Body of pancreas (tissue), 4 donors: ENCODE measurements around the gene WT1. TPM values are rescaled to one million over a fixed set of nuclear protein-coding genes. Genes with fewer than 3 reads are reported as not detected.

Experiments
- ATAC-seq: fragments of 150-250 bp; one replicate; pipeline ENCODE4 v1.9.1; 2016
- DNase-seq, 4 donors: peaks; one replicate each; pipeline ENCODE4 v3.0.0-alpha.2; 2019
- H3K27ac ChIP-seq, 4 donors: fragments of 200-600 bp; sonication (generic); 1 replicate in 3 of 4; 2 replicates in 1 of 4; pipeline versions ENCODE4 v1.5.1 to v1.6.1; 2016 to 2019; ENCODE audit warnings: mild to moderate bottlenecking in 1 of 4, mixed read lengths in 1 of 4, moderate library complexity in 1 of 4
- H3K27me3 ChIP-seq, 2 donors: fragments of 200-600 bp; sonication (generic); one replicate each; pipeline ENCODE4 v1.6.0; 2016; ENCODE audit warnings: mild to moderate bottlenecking in 1 of 2
- H3K36me3 ChIP-seq, 2 donors: fragments of 200-600 bp; sonication (generic); replicated peaks in 1 of 2; 2 replicates each; pipeline ENCODE4 v1.5.1; 2016; ENCODE audit warnings: low read depth in 2 of 2; ENCODE audit not compliant: insufficient read depth in 1 of 2
- H3K4me1 ChIP-seq: fragments of 200-600 bp; sonication (generic); one replicate; pipeline ENCODE4 v1.6.0; 2016
- H3K4me3 ChIP-seq, 2 donors: fragments of 200-600 bp; sonication (generic); 1 replicate in 1 of 2; 2 replicates in 1 of 2; pipeline ENCODE4 v1.5.1; 2016 to 2019
- H3K9me3 ChIP-seq, 3 donors: fragments of 200-600 bp; sonication (generic); 1 replicate in 2 of 3; 2 replicates in 1 of 3; pipeline ENCODE4 v1.5.1; 2016
- POLR2A ChIP-seq, 3 donors: fragments of 450-650 bp; IDR thresholded peaks; one replicate each; pipeline ENCODE4 v1.6.1; 2016; ENCODE audit warnings: antibody characterized with exemption in 3 of 3, mild to moderate bottlenecking in 2 of 3
- WGBS, 2 donors: methylation state at CpG; one replicate each; pipeline ENCODE4 v1.1.5; 2017; 5-methylcytosine and 5-hydroxymethylcytosine counted together
- intact Hi-C: fragments of 100-400 bp; cut with DNase I; formaldehyde crosslinking; loops from one replicate; pipeline ENCODE4 v1.15.1; 2023
- total RNA-seq, 2 donors: library from RNA; depleted of rRNA; stranded (reverse); fragments of >200 nt; gene quantifications; one replicate each; pipeline ENCODE4 v1.1.0, GENCODE V29; 2016
- TF ChIP-seq, protein P1 (sequence below), 7 experiments: fragments of 450-650 bp in 4 of 7; fragments of 200-600 bp in 3 of 7; sonication (generic) in 3 of 7; IDR thresholded peaks; one replicate each; pipeline ENCODE4 v1.5.1; 2016 to 2019; ENCODE audit warnings: antibody characterized with exemption in 7 of 7

WT1 gene
- total RNA-seq, 2 donors from 2014 or later, result 0.99 to 1.0 TPM

DNA sequence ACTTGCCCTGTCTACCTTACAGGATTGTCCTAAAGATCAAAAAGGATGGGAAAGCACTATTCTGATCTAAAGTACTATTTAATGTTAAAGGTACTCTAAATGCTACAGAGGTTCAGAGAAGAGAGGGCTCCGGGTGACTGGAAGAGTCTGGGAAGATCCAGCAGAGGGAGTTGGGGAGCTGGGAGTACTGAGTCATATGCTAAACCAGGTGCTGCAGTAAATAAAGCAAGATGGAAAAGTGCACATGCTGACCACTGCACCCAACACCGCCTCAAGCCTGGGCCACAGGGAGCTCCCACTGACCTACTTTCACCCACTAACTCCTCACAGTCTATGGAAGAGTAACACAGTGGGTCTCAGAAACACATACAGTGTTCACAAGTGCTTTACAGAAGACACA is 49.3 kb downstream of the WT1 start:
- Histone ChIP-seq H3K27me3 (no peaks in the 10 kb centered on the region), H3K36me3 (no peaks in the 10 kb centered on the region), H3K9me3 (no peaks in the 10 kb centered on the region), H3K27ac (no peak overlapping the region), H3K4me1 (no peaks in the 10 kb centered on the region), H3K4me3 (no peak overlapping the region)
- TF ChIP-seq POLR2A (IDR thresholded peaks at IDR 0.05), result no peak
- TF ChIP-seq, protein P1, sequence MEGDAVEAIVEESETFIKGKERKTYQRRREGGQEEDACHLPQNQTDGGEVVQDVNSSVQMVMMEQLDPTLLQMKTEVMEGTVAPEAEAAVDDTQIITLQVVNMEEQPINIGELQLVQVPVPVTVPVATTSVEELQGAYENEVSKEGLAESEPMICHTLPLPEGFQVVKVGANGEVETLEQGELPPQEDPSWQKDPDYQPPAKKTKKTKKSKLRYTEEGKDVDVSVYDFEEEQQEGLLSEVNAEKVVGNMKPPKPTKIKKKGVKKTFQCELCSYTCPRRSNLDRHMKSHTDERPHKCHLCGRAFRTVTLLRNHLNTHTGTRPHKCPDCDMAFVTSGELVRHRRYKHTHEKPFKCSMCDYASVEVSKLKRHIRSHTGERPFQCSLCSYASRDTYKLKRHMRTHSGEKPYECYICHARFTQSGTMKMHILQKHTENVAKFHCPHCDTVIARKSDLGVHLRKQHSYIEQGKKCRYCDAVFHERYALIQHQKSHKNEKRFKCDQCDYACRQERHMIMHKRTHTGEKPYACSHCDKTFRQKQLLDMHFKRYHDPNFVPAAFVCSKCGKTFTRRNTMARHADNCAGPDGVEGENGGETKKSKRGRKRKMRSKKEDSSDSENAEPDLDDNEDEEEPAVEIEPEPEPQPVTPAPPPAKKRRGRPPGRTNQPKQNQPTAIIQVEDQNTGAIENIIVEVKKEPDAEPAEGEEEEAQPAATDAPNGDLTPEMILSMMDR (IDR thresholded peaks at IDR 0.05), result peak in 2 of 7 experiments; percentile 20 to 36
- intact Hi-C loops, result no loop called here
- WGBS, 2 donors, result 12 to 20% methylated on average over 2 of the region's 2 CpGs
- DNase-seq, result peak in 1 of 4 donors; percentile 11
- ATAC-seq, result no peak

DNA sequence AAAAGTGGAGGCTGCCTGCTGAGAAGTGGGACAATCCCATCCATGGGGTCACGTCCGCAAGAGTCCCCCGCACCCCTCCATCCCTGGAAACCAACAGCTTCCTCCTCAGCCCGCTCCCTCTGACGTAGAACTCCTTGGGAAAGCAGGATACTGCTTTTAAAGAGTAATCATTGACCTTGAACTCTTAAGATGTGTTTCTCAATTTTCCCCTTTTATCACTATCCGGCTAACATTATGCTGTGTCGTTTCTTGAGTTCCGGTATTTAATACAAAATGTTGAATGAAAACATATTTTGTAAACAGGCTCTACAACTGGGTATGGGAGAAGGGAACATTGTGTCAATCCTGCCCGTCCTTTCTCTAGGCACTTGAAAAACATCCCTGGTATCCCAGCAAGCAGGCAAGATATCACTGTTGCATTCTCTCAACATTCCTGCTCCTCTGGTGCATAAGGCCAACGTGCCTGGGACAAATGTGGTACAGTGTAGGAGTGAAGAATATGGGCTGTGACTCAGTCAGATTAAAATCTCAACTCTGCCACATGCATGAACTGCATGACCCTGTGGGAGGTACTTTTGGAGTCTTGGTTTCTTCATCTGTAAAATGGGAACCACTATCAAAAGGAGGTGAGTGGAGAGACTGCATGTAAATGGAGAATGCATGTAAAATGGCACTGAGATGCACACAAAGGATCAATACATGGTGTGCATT is 52.8 kb downstream of the WT1 start:
- 48 to 57% methylated on average over 10 of the region's 10 CpGs for WGBS, 2 donors
- intact Hi-C loops, result no loop called here

DNA sequence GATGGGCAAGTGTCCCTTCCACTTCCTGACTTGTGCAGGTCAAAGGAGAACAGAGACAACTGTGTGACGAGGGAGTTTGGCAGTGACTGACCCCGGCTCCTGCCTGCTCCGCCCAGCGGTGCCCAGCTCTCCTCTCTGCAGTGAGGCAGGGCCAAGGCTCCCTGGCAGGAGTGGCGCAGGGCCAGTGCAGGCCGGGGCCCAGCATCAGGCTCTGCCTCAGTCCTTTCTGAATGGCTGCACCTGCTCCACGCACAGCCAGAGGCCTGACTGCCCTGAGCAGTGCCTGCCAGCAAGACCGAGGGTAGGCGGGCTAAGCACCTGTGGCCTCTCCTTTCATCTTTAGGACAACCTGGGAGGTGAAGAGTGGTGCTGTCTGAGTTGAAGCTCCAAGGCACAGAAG is 54.2 kb downstream of the WT1 start:
- no peak overlapping the region for H3K4me3 ChIP-seq
- no peaks in the 10 kb centered on the region for H3K36me3 ChIP-seq
- ATAC-seq, result no peak
- 67 to 80% methylated on average over 2 to 9 of the region's 9 CpGs for WGBS, 2 donors
- no peak overlapping the region for H3K27ac ChIP-seq
- H3K27me3 ChIP-seq, result no peaks in the 10 kb centered on the region
- TF ChIP-seq, protein P1 (IDR thresholded peaks at IDR 0.05), result no peak
- TF ChIP-seq POLR2A (IDR thresholded peaks at IDR 0.05), result no peak
- H3K9me3 ChIP-seq, result no peaks in the 10 kb centered on the region
- no peak for DNase-seq
- no peaks in the 10 kb centered on the region for H3K4me1 ChIP-seq
- intact Hi-C loops, result no loop called here

More for the DNA sequence above, 52.8 kb downstream of the WT1 start:
- no peaks in the 10 kb centered on the region for H3K9me3 ChIP-seq
- no peak overlapping the region for H3K4me3 ChIP-seq
- no peaks in the 10 kb centered on the region for H3K27me3 ChIP-seq
- DNase-seq (no peak), ATAC-seq (no peak)
- H3K36me3 ChIP-seq, result no peaks in the 10 kb centered on the region
- H3K27ac ChIP-seq, result no peak overlapping the region
- TF ChIP-seq POLR2A (IDR thresholded peaks at IDR 0.05), result no peak
- TF ChIP-seq, protein P1 (IDR thresholded peaks at IDR 0.05), result no peak
- H3K4me1 ChIP-seq, result no peaks in the 10 kb centered on the region

DNA sequence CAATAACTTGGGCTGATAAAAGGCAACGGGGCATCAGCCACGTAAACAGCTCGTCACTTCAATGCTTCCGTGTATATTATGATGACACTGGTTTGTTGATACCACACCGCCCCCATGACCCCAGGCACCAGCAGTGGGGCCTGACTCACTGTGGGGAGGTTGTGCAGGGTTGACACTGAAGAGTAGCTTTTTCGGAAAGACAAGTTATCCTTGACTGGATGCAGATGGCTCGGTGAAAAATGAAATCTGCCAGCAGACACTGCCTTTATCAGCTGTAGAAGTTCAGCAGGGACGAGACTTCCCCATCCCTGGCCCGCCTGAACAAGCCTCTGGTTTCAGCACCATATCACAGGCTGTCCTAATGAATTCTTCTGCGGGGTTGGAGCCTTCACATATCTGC is 55.6 kb downstream of the WT1 start:
- no peaks in the 10 kb centered on the region for H3K9me3 ChIP-seq
- H3K27me3 ChIP-seq, result no peaks in the 10 kb centered on the region
- intact Hi-C loops, result no loop called here
- H3K36me3 ChIP-seq, result no peaks in the 10 kb centered on the region
- DNase-seq (no peak), ATAC-seq (no peak)
- no peak overlapping the region for H3K27ac ChIP-seq
- WGBS, 2 donors, result 47 to 60% methylated on average over 10 of the region's 10 CpGs
- TF ChIP-seq, protein P1 (IDR thresholded peaks at IDR 0.05), result no peak
- TF ChIP-seq POLR2A (IDR thresholded peaks at IDR 0.05), result no peak
- H3K4me1 ChIP-seq, result no peaks in the 10 kb centered on the region
- H3K4me3 ChIP-seq, result no peak overlapping the region

DNA sequence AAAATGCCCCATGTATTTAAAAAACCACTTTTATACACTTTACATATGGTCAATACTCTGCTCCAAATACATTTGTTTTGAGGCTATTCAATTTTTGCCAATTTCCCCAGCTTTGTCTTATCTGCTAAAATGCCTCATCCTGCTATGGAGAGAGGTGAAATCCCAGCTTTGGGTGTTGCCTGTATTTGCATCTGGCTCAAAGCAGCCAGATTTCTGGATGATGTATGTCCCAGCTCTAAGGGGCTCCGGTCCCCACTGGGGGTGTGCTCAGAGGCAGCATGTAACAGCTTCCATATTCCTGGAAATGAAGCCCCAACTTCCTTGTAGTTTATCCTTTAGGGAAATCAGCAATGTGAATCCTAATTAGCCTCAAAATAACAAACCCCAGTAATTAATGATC is 59.5 kb downstream of the WT1 start:
- H3K27me3 ChIP-seq, result no peaks in the 10 kb centered on the region
- no peak overlapping the region for H3K27ac ChIP-seq
- intact Hi-C loops, result no loop called here
- H3K36me3 ChIP-seq, result no peaks in the 10 kb centered on the region
- 56 to 65% methylated on average over 1 of the region's 1 CpG for WGBS, 2 donors
- no peak for TF ChIP-seq POLR2A (IDR thresholded peaks at IDR 0.05)
- TF ChIP-seq, protein P1 (IDR thresholded peaks at IDR 0.05), result no peak
- no peak overlapping the region for H3K4me3 ChIP-seq
- H3K9me3 ChIP-seq, result no peaks in the 10 kb centered on the region
- H3K4me1 ChIP-seq, result no peaks in the 10 kb centered on the region
- no peak for ATAC-seq
- DNase-seq, result no peak
